PC-3 (cell line): ENCODE measurements around the gene PIAS1.

Source experiments
- EZH2 ChIP-seq: fragments of 300-600 bp; sonication (generic); IDR thresholded peaks from one replicate; pipeline ENCODE4 v1.6.1; 2017; ENCODE audit warnings: antibody characterized with exemption, mild to moderate bottlenecking, low read length; ENCODE audit not compliant: unreplicated experiment
- EZH2phosphoT487 ChIP-seq: fragments of 300-600 bp; sonication (generic); IDR thresholded peaks from 2 replicates; pipeline ENCODE4 v1.6.1; 2018; ENCODE audit warnings: mild to moderate bottlenecking, antibody characterized with exemption, low read length, borderline replicate concordance

- TF ChIP-seq EZH2 (no peak), EZH2phosphoT487 (no peak)
These were observed 94.9 kb downstream of the PIAS1 start for GRCh38 chr15:68149059-68149458.
